ENCODE results near the gene RAB31.

The RAB31 gene

DNA sequence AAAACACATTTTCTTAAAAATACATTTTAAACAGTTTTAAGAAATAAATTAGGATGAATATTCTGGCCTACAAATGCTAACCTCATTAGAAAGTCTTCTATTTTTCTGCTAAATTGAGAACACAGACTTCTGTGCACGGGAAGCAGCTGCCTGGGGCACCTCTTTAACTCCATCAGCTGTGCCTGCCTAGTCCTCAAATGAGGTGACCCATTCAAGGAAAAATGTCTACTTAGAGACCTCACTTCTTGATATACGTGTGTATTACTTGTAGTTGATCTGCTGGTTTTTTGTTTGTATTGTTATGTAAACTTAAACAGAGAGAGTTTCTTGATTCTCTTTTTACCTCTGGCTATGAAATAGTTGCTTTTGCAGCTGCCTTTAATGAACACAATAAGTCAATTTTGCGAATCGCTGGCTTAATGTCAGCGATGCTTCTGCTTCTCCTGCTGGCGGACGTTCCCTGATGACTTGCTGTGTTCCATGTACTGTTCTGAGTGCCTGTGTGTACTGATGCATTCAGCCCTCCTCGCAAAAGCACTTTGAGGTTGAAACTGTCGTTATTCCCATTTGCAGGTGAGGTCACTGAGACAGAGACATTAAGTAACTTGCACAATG lies 88.9 kb downstream of the RAB31 start:
- no peak for DNase-seq

DNA sequence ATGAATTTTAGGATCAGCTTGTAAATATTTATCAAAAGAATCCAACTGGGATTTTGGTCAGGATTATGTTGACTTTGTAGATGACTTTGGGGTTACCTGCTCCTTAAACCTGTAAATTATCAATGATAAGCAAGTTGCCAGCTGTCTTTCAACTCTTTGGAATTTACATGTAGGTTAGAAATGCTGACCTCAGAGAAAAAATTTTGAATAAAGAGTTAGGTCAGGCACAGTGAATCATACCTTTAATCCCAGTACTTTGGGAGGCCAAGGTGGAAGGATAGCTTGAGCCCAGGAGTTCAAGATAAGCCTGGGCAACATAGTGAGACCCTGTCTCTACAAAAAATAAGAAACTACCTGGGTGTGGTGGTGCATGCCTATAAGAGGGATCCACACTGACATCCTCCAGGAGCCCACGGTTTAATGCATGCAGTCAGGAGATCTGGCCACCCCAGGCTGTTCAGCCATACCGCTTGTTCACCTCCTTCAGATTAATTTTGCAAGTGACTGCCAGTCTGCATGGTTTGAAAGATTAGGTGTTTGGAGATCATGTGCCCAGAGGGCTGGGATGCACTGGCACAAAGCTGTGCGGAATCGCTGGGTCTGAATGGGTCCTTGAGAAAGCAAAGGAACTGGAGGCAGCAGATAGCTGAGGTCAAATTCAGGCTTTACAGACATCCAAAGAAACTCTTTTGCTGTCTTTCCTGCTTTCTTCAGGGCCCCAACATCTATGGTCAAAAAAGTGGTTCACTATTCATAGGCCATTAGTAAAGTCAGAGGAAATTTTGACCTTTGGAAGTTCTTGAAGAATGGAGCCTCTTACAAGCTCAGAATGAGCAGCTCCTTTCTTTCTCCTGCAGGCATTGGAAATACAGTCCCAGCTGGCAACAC lies 94.3 kb downstream of the RAB31 start:
- no peak for DNase-seq

DNA sequence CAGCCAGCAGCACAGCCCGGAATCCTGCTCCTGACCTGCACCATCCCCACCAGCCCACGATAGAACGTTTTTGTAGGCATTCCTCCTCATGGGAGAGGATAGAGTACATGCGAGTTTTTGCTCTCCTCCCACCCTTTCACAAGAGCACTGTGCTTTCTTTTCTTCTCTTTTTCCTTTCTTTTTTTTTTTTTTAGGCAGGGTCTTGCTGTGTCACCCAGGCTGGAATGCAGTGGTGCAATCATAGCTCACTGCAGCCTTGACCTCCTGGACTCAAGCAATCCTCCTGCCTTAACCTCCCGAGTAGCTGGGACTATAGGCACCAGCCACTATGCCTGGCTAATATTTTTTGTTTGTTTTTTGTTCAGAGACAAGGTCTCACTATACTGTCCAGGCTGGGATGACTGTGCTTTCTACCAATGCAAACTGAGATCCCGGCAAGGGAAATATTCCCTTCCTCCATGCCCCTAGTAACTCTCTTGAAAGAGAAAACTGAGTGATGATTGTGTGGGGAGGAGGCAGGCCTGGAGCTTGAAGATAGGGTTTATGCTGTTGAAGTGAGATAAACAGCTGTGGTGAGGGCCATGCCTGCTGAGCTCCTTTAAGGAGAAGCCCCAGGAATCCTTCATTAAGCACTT lies 95.1 kb downstream of the RAB31 start:
- DNase-seq: no peak

DNA sequence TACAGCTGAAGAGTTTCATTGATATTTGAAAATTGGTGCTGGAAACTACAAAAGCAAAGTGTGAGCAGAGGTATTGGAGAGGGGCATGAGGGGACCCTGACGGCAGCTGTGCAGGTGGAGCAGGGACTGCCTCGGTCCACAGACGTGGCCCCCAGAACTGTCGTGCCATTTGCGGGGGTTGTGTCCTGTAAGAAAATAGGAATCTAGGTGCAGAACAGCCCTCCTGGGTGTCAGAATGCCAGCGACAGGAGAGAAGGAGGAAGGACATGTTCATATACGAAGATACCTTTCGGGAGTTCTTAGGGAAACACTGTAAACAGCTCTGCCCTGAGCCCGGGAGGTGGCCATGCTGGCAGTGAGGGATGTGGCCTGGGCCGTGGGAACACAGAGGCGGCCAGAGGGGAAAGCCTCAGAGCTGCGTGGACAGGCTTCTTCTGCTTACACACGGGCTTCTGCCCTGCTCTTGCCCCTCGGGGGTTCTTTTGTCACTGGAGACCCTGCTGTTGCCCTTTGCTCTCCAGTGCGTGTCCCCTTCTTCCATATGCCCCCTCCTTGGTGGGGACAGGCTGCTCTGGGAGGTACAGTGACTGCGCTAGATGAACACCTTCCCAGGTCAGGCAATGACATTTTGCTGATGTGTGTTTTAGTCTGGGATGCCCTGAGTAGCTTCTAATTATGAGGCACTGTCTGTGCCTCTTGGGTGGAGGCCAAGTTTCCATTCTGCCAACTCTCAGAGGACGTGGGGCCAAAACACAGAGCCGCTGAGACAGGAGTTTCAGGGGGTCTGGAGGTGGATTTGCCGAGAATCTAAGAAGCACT lies 95.8 kb downstream of the RAB31 start:
- DNase-seq: no peak

DNA sequence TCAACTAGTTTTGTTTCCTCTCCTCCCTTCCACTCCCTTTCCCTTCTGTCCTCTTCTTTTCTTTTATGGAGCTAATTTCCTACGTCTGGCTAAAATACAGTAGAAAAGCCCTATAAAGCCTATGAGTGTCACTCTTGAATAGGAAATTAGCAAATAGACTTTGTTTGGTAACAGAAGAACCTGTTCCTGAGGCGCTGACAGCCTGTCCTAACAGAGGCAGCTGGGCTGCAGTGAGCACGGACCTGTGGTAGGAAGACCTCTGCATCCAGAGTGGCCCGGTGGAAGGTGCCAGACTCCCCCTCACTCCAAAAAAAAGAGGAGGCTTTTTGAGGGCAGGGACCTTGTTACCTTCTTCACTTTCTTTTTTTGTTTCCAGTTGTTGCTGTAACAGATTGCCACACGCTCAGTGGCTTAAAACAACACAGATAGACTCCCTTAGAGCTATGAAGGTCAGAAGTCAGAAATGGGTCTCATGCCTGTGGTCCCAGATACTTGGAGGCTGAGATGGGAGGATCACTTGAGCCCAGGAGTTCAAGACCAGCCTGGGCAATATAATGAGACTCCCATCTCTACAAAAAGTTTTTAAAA lies 96.5 kb downstream of the RAB31 start:
- DNase-seq: peak; percentile 28

DNA sequence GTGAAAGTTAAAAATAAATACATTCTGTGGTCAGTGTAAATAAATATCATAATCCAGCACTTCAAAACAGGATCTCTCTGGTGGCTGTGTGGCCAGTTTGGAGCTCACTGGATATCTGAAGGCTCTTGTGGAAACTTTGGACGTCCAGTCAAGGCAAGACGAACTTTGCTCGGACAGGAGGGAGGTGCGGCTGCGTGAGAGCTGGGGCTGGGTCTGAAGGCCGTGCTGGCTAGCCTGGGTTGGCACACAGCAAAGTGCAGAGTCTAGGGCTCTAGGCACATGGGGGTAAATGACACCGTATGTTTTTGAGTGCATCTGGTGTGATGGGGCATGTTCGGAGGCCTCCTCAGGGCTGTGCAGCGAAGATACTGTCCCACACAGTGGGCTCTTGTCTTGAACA lies 98.8 kb downstream of the RAB31 start:
- DNase-seq: no peak

DNA sequence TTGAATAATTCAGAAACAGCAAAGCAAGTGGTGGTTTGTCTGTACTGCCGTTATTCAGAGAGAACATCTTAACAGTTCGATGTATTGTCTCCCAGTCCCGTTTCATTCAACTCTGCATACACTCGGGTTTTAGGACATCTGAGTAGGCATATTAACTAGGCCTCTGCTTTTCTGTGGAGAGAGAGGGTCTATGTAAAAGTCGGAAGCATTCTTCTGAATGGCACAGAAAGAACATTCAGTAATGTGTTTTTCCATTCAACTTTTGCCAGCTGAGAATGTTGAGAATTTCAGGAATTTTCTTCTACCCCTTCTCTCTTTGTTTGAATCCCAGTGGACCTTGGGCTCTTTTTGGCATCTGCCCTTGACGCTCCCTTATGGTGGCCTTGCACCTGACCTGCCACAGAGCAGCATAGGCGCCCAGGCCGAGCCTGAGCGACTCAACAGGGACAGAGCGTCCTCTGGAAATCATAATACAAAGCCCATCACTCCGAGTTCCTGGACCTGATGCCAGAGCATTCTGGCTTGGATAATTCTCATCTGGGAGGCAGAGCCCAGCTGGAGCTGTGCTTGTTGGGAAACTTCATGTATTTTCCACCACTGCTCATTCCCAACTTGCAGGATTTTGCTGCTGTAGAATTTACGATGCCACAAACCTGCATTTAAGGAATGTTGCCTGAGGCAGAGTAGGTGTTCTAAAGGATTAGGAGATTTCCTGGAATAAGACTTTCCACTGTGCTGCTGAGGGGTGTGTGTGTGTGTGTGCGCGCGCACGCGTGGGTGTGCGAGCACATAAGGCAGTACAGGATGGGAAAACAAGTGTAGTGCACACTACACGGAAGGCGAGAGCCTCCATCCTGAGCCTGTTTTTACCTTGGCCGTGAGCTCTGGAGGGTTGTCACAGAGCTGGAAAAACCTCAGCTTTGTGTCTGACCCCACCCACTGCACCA lies 100.5 kb downstream of the RAB31 start:
- no peak for DNase-seq

DNA sequence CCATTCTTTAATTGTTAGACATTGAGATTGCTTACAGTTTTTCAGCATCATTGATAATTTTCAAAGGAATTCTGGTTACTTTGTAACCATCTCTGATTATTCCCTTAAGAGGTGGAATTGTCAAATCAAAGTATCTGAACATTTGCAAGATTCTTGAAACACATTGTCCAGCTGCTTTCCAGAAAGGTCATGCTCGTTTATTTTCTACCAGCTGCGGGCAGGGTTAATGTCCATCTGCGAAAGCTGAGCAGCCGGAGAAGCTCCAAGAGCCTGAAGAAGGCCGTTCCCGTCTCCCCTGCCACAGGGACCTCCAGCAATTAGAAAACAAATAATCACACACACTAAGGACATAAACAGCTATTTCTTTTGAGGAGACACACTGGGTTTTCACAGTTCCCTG lies 101.6 kb downstream of the RAB31 start:
- DNase-seq: no peak

DNA sequence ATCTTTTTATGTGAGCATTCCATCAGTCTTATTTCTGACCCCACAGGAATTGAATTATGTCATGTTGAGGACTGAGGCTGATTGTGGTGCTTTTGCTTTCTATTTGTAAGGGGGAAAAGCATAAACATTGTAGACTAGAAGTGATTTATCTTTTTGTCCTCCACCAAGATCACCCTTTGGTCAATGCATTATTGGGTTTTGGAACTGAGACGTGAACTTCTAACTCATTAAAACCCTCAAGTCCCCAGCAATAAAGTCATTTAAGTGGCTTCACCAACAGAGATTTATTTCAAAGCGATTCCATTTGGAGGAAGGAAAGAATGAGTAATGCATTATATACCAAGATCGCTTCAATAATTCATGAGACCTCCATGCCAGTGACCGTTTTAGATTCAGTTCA lies 102.2 kb downstream of the RAB31 start:
- no peak for DNase-seq

DNA sequence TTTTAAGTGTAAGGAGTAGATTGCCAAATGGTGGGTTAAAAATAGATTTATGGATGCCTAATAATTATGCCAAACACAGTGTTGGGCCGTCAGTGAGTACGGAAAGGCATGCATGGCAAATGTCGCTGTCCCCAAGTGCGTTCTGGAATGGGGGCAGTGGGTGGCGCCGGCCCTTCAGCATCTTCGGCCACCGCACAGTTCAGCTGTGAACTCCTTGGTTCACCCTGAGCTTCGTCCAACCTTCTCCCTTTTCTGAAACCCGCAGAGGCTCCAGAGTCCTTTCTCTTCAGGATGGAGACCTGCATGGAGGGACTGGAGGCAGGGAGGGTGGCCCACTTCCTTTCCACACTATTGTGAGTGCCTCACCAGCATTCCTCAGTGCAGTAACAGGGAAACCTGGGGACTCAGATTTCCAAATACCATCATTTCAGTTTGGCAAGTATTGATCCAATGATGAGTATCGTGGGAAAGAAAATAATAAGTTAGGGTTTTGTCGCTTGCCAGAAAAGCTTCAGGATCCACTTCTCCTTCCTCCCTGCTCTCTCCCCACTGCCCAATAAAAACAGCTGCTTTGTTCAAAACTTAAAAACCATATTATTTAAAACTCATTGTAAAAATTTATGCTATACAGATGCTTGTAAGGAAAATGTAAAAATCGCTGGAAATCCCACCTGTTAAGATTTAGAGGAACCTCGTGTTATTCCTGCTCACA lies 103.0 kb downstream of the RAB31 start:
- no peak for DNase-seq

DNA sequence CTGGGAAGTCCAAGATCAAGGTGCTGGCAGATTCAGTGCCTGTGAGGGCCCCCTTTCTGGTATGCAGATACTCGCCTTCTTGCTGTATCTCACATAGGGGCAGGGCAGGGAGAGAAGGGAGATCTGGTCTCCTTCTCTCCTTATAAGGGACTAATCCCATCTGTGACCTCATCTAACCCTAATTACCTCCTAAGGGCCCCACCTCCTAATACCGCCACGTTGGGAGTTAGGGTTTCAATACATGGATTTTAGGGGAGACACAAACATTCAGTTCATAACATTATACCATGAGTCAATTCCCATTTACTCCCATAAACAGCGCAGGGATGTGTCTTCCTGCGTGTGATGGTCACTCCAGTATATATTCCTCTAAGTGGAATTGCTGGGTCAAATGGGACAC lies 103.9 kb downstream of the RAB31 start:
- no peak for DNase-seq

DNA sequence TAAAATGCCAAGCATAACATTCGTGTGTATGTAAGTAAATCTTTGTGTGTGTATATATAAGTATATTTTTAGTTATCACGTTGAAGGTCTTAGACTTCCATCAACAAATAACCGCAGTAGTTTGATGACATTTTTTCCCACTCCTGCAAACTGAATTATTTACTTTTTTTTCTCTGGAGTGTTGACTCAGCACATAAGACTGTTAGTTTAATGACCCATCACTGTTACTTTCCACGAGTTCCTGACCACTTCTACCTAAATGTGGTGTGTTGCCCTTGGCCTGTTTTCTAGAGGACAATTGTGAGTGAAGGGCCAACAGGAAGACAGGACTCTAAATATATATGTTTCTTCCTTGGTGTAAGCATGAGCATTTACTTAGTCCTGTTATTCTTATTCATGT lies 106.3 kb downstream of the RAB31 start:
- DNase-seq: no peak

DNA sequence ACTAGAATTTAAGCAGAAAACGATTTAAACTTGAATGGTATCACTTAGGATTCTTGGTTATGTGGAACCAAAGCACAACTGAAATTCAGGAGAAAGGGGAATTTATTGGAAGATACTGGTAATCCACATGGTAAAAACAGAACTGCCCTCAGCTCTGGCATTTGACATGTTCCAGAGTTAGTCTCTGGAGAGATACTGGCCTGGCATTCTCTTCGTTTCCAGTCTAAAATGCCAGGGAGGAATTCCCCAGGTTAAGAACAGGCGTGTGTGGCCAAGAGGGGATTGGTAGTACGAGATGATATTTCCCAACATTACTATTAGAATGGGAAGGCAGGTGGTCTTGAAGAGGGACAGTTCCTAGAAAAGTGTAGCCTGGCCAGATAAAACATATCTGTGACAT lies 109.2 kb downstream of the RAB31 start:
- no peak for DNase-seq

DNA sequence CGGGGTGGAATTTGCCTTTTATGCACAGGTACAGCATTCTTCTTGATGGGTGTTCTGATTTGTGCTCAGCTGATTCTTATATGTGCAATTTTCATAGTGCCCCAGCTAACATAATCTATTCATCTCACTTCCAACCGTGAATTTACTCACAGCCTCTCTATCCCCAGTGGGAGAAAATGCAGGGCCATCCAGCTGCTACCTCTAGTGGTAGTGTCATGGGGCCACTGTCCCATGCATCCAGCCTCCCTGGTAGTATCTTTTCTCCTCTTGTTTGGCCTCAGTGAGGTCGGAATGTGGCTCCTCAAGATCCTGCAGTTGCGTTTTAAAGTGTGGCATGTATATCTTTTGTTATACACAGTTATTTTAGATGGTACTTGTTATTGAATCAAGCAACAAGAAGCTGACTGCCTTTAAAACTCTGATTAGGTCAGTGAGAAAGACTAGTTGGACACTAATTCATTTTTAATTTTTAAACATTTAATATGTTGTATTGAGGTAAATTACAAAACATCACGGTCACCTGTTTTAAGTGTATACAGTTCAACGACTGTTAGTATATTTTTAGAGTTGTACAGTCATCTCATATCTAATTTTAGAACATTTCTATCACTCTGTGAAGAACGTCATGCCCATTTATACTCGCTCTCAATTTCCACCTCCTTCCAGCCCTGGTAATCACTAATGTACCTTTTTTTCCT lies 109.8 kb downstream of the RAB31 start:
- no peak for DNase-seq

DNA sequence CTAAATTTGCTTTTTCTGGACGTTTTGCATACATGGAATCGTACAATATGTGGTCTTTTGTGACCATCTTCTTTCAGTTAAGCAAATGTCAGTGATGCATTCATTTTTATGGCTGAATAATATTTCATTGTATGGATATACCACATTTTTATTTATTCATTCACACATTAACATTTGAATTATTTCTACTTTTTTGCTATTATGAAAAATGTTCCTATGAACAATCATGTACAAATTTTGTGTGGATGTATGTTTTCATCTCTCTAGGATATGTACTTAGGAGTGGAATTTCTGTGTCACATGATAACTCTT lies 110.3 kb downstream of the RAB31 start:
- no peak for DNase-seq

DNA sequence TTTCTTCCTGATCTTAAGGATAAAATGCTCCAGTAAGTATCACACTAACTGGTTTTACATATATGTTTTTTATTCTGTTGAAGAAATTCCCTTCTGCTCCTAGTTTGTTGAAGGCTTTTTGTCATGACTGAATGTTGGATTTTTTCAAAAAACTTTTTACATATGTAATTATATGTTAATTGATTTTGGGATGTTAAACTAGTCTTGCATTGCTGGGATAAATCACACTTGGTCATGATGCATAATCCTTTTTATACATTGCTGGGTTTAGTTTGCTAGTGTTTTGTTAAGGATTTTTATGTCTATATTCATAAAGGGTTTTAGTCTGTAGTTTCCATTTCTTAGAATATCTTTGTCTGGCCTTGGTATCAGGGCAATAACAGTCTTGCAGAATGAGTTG lies 112.0 kb downstream of the RAB31 start:
- DNase-seq: no peak

DNA sequence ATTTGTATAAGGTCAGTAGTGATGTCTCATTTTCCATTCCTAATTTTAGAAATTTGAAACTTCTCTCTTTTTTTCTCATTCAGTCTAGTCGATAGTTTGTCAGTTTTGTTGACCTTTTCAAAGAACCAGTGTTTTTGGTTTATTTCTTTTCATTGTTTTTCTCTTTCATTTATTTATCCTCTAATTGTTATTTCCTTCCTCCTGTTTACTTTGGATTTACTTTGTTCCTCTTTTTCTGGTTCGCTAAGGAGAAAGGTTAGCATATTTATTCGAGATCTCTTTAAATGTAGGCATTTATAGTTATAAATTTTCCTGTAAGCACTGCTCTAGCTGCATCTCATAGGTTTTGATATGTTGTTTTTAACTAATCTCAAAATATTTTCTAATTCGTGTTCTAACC lies 112.6 kb downstream of the RAB31 start:
- DNase-seq: no peak

DNA sequence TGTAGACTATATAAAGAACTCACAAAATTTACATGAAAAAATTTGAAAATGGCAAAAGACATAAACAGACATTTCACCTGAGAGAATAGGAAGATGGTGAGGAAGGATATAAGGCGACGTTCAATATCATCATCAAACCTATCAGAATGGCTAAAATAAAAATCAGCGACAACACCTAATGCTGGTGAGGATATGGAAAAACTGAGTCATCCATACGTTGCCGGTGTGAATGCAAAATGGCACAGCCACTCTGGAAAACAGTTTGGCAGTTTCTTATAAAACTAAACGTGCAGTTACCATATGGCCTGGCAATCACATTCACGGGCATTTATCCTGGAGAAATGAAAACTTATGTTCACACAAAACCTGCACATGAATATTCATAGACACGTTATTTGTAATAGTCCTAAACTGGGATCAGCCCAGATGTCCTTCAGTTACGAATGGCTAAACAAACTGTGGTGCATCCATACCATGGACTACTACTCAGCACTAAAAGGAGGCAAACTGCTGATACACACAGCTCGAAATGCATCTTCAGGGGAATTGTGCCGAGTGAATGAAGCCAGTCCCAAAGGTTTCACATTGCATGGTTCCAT lies 114.6 kb downstream of the RAB31 start:
- no peak for DNase-seq

DNA sequence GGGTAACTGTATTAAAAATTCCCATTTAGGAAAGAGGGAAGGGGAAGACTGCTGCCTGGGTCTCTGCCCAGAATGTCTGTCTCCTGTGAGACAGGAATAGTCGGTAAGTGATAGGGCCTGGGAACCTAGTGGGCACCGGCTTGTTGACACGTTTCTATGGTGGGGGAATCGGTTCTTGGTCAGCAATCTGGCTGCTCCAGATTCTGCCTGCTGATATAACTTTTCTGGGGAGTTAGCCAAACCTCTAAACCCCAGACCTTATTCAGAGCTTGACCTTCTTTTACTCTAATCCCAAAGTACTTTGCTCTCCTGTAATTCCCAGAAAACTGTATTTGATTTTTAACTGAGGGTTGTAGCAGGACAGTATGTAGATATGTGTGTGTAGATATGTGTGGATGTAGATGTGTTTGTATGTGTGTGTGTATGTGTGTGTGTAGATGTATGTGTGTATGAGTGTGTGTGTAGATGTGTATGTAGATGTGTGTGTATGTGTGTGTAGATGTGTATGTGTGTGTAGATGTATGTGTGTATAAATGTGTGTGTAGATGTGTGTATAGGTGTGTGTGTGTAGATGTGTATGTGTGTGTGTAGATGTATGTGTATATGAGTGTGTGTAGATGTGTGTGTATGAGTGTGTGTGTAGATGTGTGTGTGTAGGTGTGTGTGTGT lies 115.8 kb downstream of the RAB31 start:
- DNase-seq: no peak

DNA sequence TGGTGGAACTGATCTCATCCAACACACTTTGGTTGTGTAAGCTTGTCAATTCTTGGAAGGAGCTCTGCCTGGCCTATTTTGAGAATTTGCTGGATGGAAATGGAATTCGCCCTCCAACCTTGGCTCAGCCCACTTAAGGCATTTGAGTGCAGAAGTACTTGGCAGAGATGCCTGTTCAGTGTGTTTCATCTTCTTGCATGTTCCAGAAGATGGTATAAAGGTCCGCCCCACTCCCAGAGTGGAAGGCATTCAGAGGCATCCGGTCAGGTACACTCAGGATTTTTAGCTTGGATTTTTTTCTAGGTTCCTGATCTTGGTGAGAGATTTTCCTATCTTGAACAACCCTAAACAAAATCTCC lies 116.4 kb downstream of the RAB31 start:
- no peak for DNase-seq
